Endothelial cell of umbilical vein (primary cell): ENCODE measurements around the gene PIK3AP1. TPM values are rescaled to one million over a fixed set of nuclear protein-coding genes. Genes with fewer than 3 reads are reported as not detected.

ENCODE experiments used
- BruUV-seq: library from RNA; stranded (reverse); fragments of 400-500 nt; replicated peaks from 2 replicates; lab custom pipeline; 2021; lab: Mats Ljungman, UMichigan
- CTCF ChIA-PET: fragments of 300-600, 350-600 bp; sonication (Branson Sonifier 250); formaldehyde crosslinking; loops from one replicate; lab custom pipeline; 2021; ENCODE audit warnings: antibody characterized with exemption, inconsistent platforms; lab: Charles Lee
- POLR2A ChIA-PET: fragments of 300-600, 350-600 bp; sonication (Branson Sonifier 250); formaldehyde crosslinking; loops from one replicate; lab custom pipeline; 2021; ENCODE audit warnings: antibody characterized with exemption, inconsistent platforms; lab: Charles Lee
- DNase-seq: peaks from one replicate; pipeline ENCODE4 v3.0.0-alpha.2; 2011; ENCODE audit warnings: low read depth, low spot score
- FAIRE-seq: peaks from 2 replicates; lab custom pipeline; 2011; peaks lifted over from hg19 to GRCh38; lab: Jason Lieb, UNC
- H2AFZ ChIP-seq: 2 replicates; pipeline ENCODE4 v1.6.0; 2012; ENCODE audit warnings: low read depth, low read length, control low read depth, inconsistent platforms
- H3K27ac ChIP-seq: 2 replicates; pipeline ENCODE4 v1.5.1; 2011; ENCODE audit warnings: low read depth, mild to moderate bottlenecking, control low read depth, low read length, moderate library complexity; ENCODE audit not compliant: insufficient read depth
- H3K27me3 ChIP-seq, 2 experiments: 2 replicates each; pipeline versions ENCODE4 v1.6.0 to v1.6.1; 2011; ENCODE audit warnings: low read length in 2 of 2, mixed read lengths in 1 of 2; ENCODE audit not compliant: control insufficient read depth in 2 of 2, insufficient read depth in 2 of 2
- H3K36me3 ChIP-seq, 2 experiments: 2 replicates in 1 of 2; 3 replicates in 1 of 2; pipeline ENCODE4 v1.5.1; 2011; ENCODE audit warnings: low read length in 2 of 2, mild to moderate bottlenecking in 1 of 2, moderate library complexity in 1 of 2; ENCODE audit not compliant: control insufficient read depth in 2 of 2, insufficient read depth in 2 of 2; ENCODE audit errors: extremely low read depth in 1 of 2
- H3K4me1 ChIP-seq: 3 replicates; pipeline ENCODE4 v1.5.1; 2011; ENCODE audit warnings: mild to moderate bottlenecking, low read length; ENCODE audit not compliant: control insufficient read depth, insufficient read depth; ENCODE audit errors: extremely low read depth
- H3K4me2 ChIP-seq: 2 replicates; pipeline ENCODE4 v1.6.1; 2011; ENCODE audit warnings: low read length, control low read depth, mixed read lengths; ENCODE audit not compliant: insufficient read depth
- H3K4me3 ChIP-seq, 3 experiments: fragments of 200-600 bp in 1 of 3; sonication (generic), shearing (Covaris generic) in 1 of 3; replicated peaks in 1 of 3; 2 replicates each; pipeline ENCODE4 v1.5.1; 2011 to 2016; ENCODE audit warnings: control low read depth in 3 of 3, low read length in 3 of 3, mild to moderate bottlenecking in 2 of 3, inconsistent platforms in 1 of 3, low read depth in 1 of 3, moderate library complexity in 1 of 3; ENCODE audit not compliant: insufficient read depth in 1 of 3
- H3K79me2 ChIP-seq: 2 replicates; pipeline ENCODE4 v1.6.0; 2012; ENCODE audit warnings: low read length, inconsistent platforms; ENCODE audit not compliant: control insufficient read depth, insufficient read depth
- H3K9ac ChIP-seq: replicated peaks from 2 replicates; pipeline ENCODE3; 2011; ENCODE audit warnings: low read length, control low read depth; ENCODE audit not compliant: insufficient read depth; ENCODE audit errors: extremely low read depth
- H3K9me1 ChIP-seq: replicated peaks from 3 replicates; pipeline ENCODE4 v1.6.0; 2011; ENCODE audit warnings: mild to moderate bottlenecking, low read length; ENCODE audit not compliant: control insufficient read depth, insufficient read depth; ENCODE audit errors: extremely low read depth
- H3K9me3 ChIP-seq: replicated peaks from 2 replicates; pipeline ENCODE4 v1.5.1; 2012; ENCODE audit warnings: low read length, inconsistent platforms; ENCODE audit not compliant: control insufficient read depth, insufficient read depth
- H4K20me1 ChIP-seq: replicated peaks from 2 replicates; pipeline ENCODE3; 2011; ENCODE audit warnings: mild to moderate bottlenecking, low read length; ENCODE audit not compliant: control insufficient read depth, insufficient read depth; ENCODE audit errors: extremely low read depth
- CTCF ChIP-seq, 2 donors: IDR thresholded peaks; 1 replicate in 1 of 2; 2 replicates in 1 of 2; pipeline ENCODE4 v1.5.1; 2011; ENCODE audit warnings: low read length in 2 of 2, mild to moderate bottlenecking in 2 of 2, moderate library complexity in 2 of 2, control low read depth in 1 of 2, inconsistent platforms in 1 of 2, low read depth in 1 of 2; ENCODE audit not compliant: insufficient read depth in 1 of 2; ENCODE audit errors: extremely low read depth in 1 of 2
- EZH2 ChIP-seq: IDR thresholded peaks from 2 replicates; pipeline ENCODE4 v1.6.1; 2012; ENCODE audit warnings: borderline replicate concordance, low read depth, mild to moderate bottlenecking, moderate library complexity, low read length, inconsistent platforms; ENCODE audit not compliant: severe bottlenecking
- FOS ChIP-seq: IDR thresholded peaks from 2 replicates; pipeline ENCODE4 v1.6.1; 2011; ENCODE audit warnings: mild to moderate bottlenecking, low read length, moderate library complexity, borderline replicate concordance; ENCODE audit not compliant: insufficient read depth
- GATA2 ChIP-seq: IDR thresholded peaks from 2 replicates; pipeline ENCODE4 v1.7.0; 2011; ENCODE audit warnings: low read depth, mild to moderate bottlenecking, moderate library complexity, mixed read lengths, low read length; ENCODE audit not compliant: insufficient read length, insufficient read depth
- JUN ChIP-seq: IDR thresholded peaks from 2 replicates; pipeline ENCODE4 v1.6.1; 2011; ENCODE audit warnings: borderline replicate concordance, low read depth; ENCODE audit not compliant: insufficient read length, insufficient read depth
- MAX ChIP-seq: IDR thresholded peaks from 2 replicates; pipeline ENCODE4 v1.6.1; 2011; ENCODE audit not compliant: insufficient read depth, insufficient read length
- MYC ChIP-seq: IDR thresholded peaks from one replicate; pipeline ENCODE4 v1.6.1; 2011; ENCODE audit warnings: mild to moderate bottlenecking, low read depth, low read length
- POLR2A ChIP-seq: IDR thresholded peaks from 2 replicates; pipeline ENCODE4 v1.6.1; 2012; ENCODE audit warnings: low read depth, mild to moderate bottlenecking, control low read depth, low read length
- POLR2AphosphoS5 ChIP-seq: IDR thresholded peaks from 2 replicates; pipeline ENCODE4 v1.6.1; 2012; ENCODE audit warnings: low read depth, mild to moderate bottlenecking, control low read depth, low read length, moderate library complexity; ENCODE audit not compliant: insufficient read depth
- dilution Hi-C: fragments of 300-500 bp; cut with MboI; formaldehyde crosslinking; loops from one replicate; pipeline ENCODE4 v1.15.0; 2019; ENCODE audit warnings: low sequenced_read_pairs; ENCODE audit not compliant: extremely low pct_ligation_motif_present
- intact Hi-C: fragments of 100-400 bp; cut with micrococcal nuclease; formaldehyde crosslinking; loops from one replicate; pipeline ENCODE4 v1.10.0; 2022
- polyA plus RNA-seq, 4 experiments: library from polyadenylated mRNA; depleted of rRNA in 3 of 4; stranded (reverse) in 3 of 4; unstranded in 1 of 4; fragments of >200 nt; gene quantifications; 2 replicates each; pipeline versions ENCODE4 v1.2.1 to v1.2.3, GENCODE V29; 2011 to 2012; ENCODE audit warnings: missing spikeins in 1 of 4
- total RNA-seq: library from RNA; stranded (reverse); gene quantifications from 2 replicates; pipeline ENCODE4 v1.2.3, GENCODE V29; 2021

The PIK3AP1 gene
- total and polyA plus RNA-seq, 2 donors (not counting 3 experiments of a cell fraction or from before 2014, with no cell fraction given): 0.04 TPM; not detected in 1

- Histone ChIP-seq H3K27ac (no peak overlapping the region), H3K9ac (no peak overlapping the region), H4K20me1 (no peaks in the 10 kb centered on the region), H3K36me3 (no peaks in the 10 kb centered on the region), H3K79me2 (no peaks in the 10 kb centered on the region), H3K4me3 (no peak overlapping the region), H2AFZ (no peak overlapping the region), H3K9me3 (no peaks in the 10 kb centered on the region), H3K4me2 (no peak overlapping the region), H3K9me1 (no peaks in the 10 kb centered on the region), H3K4me1 (no peaks in the 10 kb centered on the region), H3K27me3 (peaks cover 0 to under 1% of the 10 kb centered on the region in 2 experiments)
- DNase-seq (no peak), FAIRE-seq (no peak)
- intact Hi-C loops: no loop called here
- BruUV-seq: no TSS peak
- ChIA-PET CTCF (no interaction called here), POLR2A (no interaction called here)
- TF ChIP-seq CTCF (IDR thresholded peaks at IDR 0.05; ENCODE audit: extremely low read depth in 1 of 2, insufficient read depth in 1 of 2, low read depth in 1 of 2, low read length in 2 of 2) (no peak), POLR2AphosphoS5 (no peak)
- dilution Hi-C loops: no loop called here
Observed at GRCh38 chr10:96646301-96646700, 74.0 kb downstream of the PIK3AP1 start.

- no peaks in the 10 kb centered on the region for H3K9me3 ChIP-seq
- TF ChIP-seq MYC (no peak), EZH2 (no peak), POLR2AphosphoS5 (no peak), GATA2 (no peak), MAX (no peak), FOS (no peak), POLR2A (no peak), JUN (no peak), CTCF (IDR thresholded peaks at IDR 0.05; ENCODE audit: extremely low read depth in 1 of 2, insufficient read depth in 1 of 2, low read depth in 1 of 2, low read length in 2 of 2) (no peak)
- H3K4me1 ChIP-seq: no peaks in the 10 kb centered on the region
- no peaks in the 10 kb centered on the region for H3K79me2 ChIP-seq
- FAIRE-seq (no peak), DNase-seq (no peak)
- intact Hi-C loops: no loop called here
- H3K9ac ChIP-seq: no peak overlapping the region
- H3K27ac ChIP-seq: no peak overlapping the region
- POLR2A ChIA-PET: no interaction called here
- no peak overlapping the region for H3K4me2 ChIP-seq
- no peaks in the 10 kb centered on the region for H4K20me1 ChIP-seq
- BruUV-seq: no TSS peak
- dilution Hi-C loops: no loop called here
- H3K36me3 ChIP-seq: no peaks in the 10 kb centered on the region
- H2AFZ ChIP-seq: no peak overlapping the region
- peaks cover 0 to 2% of the 10 kb centered on the region in 2 experiments for H3K27me3 ChIP-seq
- CTCF ChIA-PET: no interaction called here
- no peaks in the 10 kb centered on the region for H3K9me1 ChIP-seq
- H3K4me3 ChIP-seq: no peak overlapping the region
Observed at GRCh38 chr10:96645191-96645721, 75.1 kb downstream of the PIK3AP1 start.
